SU-DHL-6 (cell line): ENCODE measurements around the gene FBLN2.

Experiments used
- CTCF ChIP-seq: fragments of 200-600 bp; sonication (generic); IDR thresholded peaks from one replicate; pipeline ENCODE4 v1.5.1; 2017; ENCODE audit warnings: antibody characterized with exemption, mild to moderate bottlenecking, low read length, moderate library complexity; ENCODE audit not compliant: insufficient read depth, poor library complexity, severe bottlenecking
- EZH2phosphoT487 ChIP-seq: fragments of 200-600 bp; sonication (generic), shearing (Covaris generic); conservative IDR thresholded peaks from 2 replicates; pipeline ENCODE4 v1.6.1; 2018; ENCODE audit warnings: mild to moderate bottlenecking, antibody characterized with exemption, low read length, moderate library complexity, mixed read lengths

- TF ChIP-seq CTCF (no peak), EZH2phosphoT487 (no peak)
These were observed 23.2 kb downstream of the FBLN2 start for GRCh38 chr3:13571831-13572750.
